ENCODE data around the gene TSPEAR.
"Not testable (repeated sequence)": the region's sequence is repeated elsewhere in the genome, so short reads cannot be mapped to it uniquely, and the experiment has no call there.

- TF ChIP-seq CTCF (IDR thresholded peaks at IDR 0.05 in 8 of 11, conservative IDR thresholded peaks at IDR 0.05 in 3 of 11); POLR2A (IDR thresholded peaks at IDR 0.05): not testable (repeated sequence)
Measured at GRCh38 chr21:44503006-44503889, 208.1 kb downstream of the TSPEAR start.

Measured in spleen (tissue), 7 donors.